Peyer's patch (tissue), 4 donors: ENCODE measurements around the gene ATF5. TPM values are rescaled to one million over a fixed set of nuclear protein-coding genes. Genes with fewer than 3 reads are reported as not detected.
"Not testable (repeated sequence)": the region's sequence is repeated elsewhere in the genome, so short reads cannot be mapped to it uniquely, and the experiment has no call there.

Experiments
- DNase-seq, 3 donors: peaks; one replicate each; pipeline ENCODE4 v3.0.0-alpha.2; 2017 to 2019
- H3K27ac ChIP-seq, 4 donors: fragments of 200-600 bp; sonication (generic); one replicate each; pipeline ENCODE4 v1.5.1; 2016 to 2019
- H3K27me3 ChIP-seq, 2 donors: fragments of 200-600 bp; sonication (generic); one replicate each; pipeline ENCODE4 v1.5.1; 2019
- H3K36me3 ChIP-seq, 3 donors: fragments of 200-600 bp; sonication (generic); one replicate each; pipeline ENCODE4 v1.5.1; 2016 to 2019
- H3K4me1 ChIP-seq, 4 donors: fragments of 200-600 bp; sonication (generic); one replicate each; pipeline ENCODE4 v1.5.1; 2016 to 2019
- H3K4me3 ChIP-seq, 4 donors: fragments of 200-600 bp; sonication (generic); 1 replicate in 3 of 4; 2 replicates in 1 of 4; pipeline ENCODE4 v1.5.1; 2016 to 2019; ENCODE audit warnings: mild to moderate bottlenecking in 1 of 4
- H3K9me3 ChIP-seq, 4 donors: fragments of 200-600 bp; sonication (generic); one replicate each; pipeline ENCODE4 v1.5.1; 2016 to 2019; ENCODE audit warnings: mild to moderate bottlenecking in 1 of 4
- CTCF ChIP-seq, 6 experiments: fragments of 450-650 bp in 4 of 6; fragments of 200-600 bp in 2 of 6; sonication (generic) in 1 of 6; IDR thresholded peaks; one replicate each; pipeline ENCODE4 v1.5.1; 2017 to 2019; ENCODE audit warnings: antibody characterized with exemption in 6 of 6, mild to moderate bottlenecking in 3 of 6, moderate library complexity in 1 of 6
- POLR2A ChIP-seq, 2 donors: fragments of 450-650 bp; IDR thresholded peaks; one replicate each; pipeline ENCODE4 v1.5.1; 2017; ENCODE audit warnings: antibody characterized with exemption in 2 of 2, mild to moderate bottlenecking in 2 of 2, moderate library complexity in 2 of 2
- total RNA-seq, 4 donors: library from RNA; depleted of rRNA; stranded (reverse); fragments of >200 nt; gene quantifications; one replicate each; pipeline ENCODE4 v1.1.0, GENCODE V29; 2016

The ATF5 gene
- total RNA-seq, 4 donors from 2014 or later = 3.3 to 21.4 (median 18.2) TPM

- Histone ChIP-seq H3K9me3 (no peaks in the 10 kb centered on the region), H3K36me3 (no peaks in the 10 kb centered on the region), H3K4me1 (peaks cover 0 to 8% (median 0%) of the 10 kb centered on the region in 4 donors), H3K4me3 (no peak overlapping the region), H3K27ac (no peak overlapping the region), H3K27me3 (no peaks in the 10 kb centered on the region)
- no peak for DNase-seq
- TF ChIP-seq CTCF (IDR thresholded peaks at IDR 0.05) (no peak), POLR2A (IDR thresholded peaks at IDR 0.05) (no peak)
Observed at GRCh38 chr19:49954092-49954829, 25.3 kb downstream of the ATF5 start.

DNA sequence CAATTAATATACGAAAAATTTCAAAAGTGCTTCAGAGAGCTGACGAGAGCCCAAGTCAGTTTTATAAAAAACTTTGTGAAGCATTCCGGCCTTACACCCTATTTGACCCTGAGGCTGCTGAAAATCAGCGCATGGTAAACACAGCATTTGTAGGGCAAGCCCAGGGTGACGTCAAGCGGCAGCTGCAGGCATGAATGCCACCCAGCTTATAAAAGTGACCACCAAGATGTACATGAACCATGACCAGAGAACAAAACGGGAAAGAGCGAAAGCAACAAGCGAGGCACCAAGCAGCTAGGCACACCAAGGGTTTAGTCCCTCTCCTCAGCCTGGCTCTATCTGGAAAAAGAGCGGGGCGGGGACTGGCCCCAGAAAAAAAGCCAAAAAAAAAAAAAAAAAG lies 25.9 kb downstream of the ATF5 start:
- Histone ChIP-seq H3K27ac (no peak overlapping the region), H3K4me3 (no peak overlapping the region), H3K27me3 (no peaks in the 10 kb centered on the region), H3K9me3 (no peaks in the 10 kb centered on the region), H3K36me3 (no peaks in the 10 kb centered on the region), H3K4me1 (peaks cover 0 to 8% (median 0%) of the 10 kb centered on the region in 4 donors)
- no peak for TF ChIP-seq POLR2A (IDR thresholded peaks at IDR 0.05)
- TF ChIP-seq CTCF (IDR thresholded peaks at IDR 0.05) = no peak
- no peak for DNase-seq

- no peaks in the 10 kb centered on the region for H3K27me3 ChIP-seq
- H3K4me3 ChIP-seq = no peak overlapping the region
- peaks cover 0 to 8% (median 0%) of the 10 kb centered on the region in 4 donors for H3K4me1 ChIP-seq
- TF ChIP-seq POLR2A (IDR thresholded peaks at IDR 0.05) (no peak), CTCF (IDR thresholded peaks at IDR 0.05) (no peak)
- H3K27ac ChIP-seq = no peak overlapping the region
- no peaks in the 10 kb centered on the region for H3K36me3 ChIP-seq
- no peak for DNase-seq
- H3K9me3 ChIP-seq = no peaks in the 10 kb centered on the region
Observed at GRCh38 chr19:49956115-49956495, 27.1 kb downstream of the ATF5 start.

DNA sequence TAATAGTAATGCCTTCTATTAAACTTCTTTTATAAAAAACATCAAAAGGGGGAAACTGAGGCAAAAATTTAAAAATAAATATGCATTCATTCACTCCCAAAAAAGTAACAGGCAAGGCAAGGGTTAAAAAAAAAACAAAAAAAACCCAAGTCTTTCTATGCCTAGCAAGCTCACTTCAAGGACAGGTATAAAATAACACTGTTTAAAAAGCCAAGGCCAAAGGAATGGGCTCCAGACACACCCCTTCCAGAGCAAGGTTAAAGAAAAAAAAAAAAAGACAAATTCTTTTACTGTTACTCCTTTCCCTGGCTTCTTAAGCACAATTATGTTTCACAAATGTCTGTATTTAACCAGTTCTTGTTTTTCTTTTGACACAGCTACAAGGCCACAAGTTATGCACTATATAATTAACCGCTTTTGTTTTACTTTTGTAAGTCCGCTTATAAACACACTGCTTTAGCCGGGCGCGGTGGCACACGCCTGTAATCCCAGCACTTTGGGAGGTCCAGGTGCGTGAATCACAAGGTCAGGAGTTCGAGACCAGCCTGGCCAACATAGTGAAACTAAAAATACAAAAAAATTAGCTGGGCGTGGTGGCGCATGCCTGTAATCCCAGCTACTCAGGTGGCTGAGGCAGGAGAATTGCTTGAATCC lies 28.4 kb downstream of the ATF5 start:
- no peak for DNase-seq
- no peaks in the 10 kb centered on the region for H3K27me3 ChIP-seq
- no peaks in the 10 kb centered on the region for H3K9me3 ChIP-seq
- H3K4me1 ChIP-seq = peaks cover 0 to 8% (median 0%) of the 10 kb centered on the region in 4 donors
- TF ChIP-seq POLR2A (IDR thresholded peaks at IDR 0.05) (no peak), CTCF (IDR thresholded peaks at IDR 0.05) (no peak)
- H3K4me3 ChIP-seq = no peak overlapping the region
- no peak overlapping the region for H3K27ac ChIP-seq
- no peaks in the 10 kb centered on the region for H3K36me3 ChIP-seq

DNA sequence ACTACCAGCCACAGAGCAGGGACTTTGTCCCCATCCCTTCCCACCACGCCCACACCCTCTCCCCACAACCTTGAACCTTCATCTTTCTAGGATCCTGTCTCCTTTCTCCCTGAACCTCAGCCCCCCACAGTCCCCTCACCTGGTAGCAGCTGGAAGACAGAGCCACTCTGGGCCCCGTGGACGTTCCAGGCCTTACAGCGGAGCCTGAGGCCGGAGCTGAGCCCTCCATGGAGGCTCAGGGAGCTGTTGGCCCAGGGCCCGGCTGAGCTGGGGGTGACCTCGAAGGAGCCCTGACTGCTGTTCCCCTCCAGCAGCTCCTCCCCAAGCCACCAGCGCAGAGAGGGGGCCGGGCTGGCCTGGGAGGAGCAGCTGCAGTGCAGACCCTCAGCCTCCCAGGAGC lies 29.1 kb downstream of the ATF5 start:
- not testable (repeated sequence) for H3K27ac ChIP-seq, H3K9me3 ChIP-seq, DNase-seq, H3K4me3 ChIP-seq, H3K36me3 ChIP-seq, H3K4me1 ChIP-seq, H3K27me3 ChIP-seq

GRCh38 chr19:49958596-49958995 lies 29.6 kb downstream of the ATF5 start:
- H3K27ac ChIP-seq, H3K4me3 ChIP-seq, H3K4me1 ChIP-seq, H3K9me3 ChIP-seq, H3K36me3 ChIP-seq, DNase-seq, H3K27me3 ChIP-seq: not testable (repeated sequence)

DNA sequence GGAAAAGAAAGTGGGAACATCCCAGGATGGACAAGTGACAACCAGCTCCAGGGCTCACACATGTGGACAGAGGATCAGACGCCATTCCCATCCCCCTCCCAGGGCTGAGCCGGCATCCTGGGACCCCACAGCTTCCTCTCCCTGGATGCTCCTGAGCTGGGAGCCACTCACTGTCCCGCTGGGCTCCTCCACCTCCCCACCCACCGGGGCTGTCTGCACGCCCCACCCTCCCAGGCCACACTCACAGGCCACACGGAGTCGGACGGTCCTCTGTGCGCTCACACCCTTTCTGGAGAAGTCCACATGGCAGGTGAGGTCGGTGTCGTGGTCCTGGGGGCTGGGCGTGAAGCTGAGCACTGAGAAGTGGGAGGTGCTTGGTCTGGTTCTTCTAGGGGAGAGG lies 30.9 kb downstream of the ATF5 start:
- H3K27me3 ChIP-seq, H3K36me3 ChIP-seq, H3K4me3 ChIP-seq, H3K4me1 ChIP-seq, H3K27ac ChIP-seq, DNase-seq, H3K9me3 ChIP-seq: not testable (repeated sequence)

DNA sequence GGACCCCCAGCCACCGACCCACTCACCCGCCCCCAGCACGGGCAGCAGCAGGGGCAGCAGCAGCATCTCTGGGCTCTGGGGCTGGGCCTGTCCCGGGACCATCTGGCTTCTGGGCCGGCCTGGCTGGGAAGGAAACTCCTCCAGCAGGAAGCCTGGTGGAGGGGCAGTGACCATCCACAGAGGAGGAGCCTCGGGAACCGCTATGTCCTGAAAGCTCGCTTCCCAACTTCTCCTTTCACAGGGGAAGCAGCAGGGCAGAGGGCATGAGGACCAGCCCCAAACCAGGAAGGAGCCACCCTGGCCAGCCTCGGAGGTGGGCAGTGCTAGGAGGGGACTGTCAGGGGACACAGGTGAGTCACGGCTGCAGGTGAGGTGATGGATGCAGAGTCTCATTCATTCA lies 32.0 kb downstream of the ATF5 start, which contains the start of gene SIGLEC11:
Gene SIGLEC11 (minus strand): TSS at position 193 of the 400 bp plus-strand sequence. CDS start 91 bp downstream, at position 102.
- not testable (repeated sequence) for H3K27ac ChIP-seq

More for the DNA sequence above, 32.0 kb downstream of the ATF5 start, which contains the start of gene SIGLEC11:
- not testable (repeated sequence) for H3K4me3 ChIP-seq, H3K36me3 ChIP-seq, H3K27me3 ChIP-seq, DNase-seq, H3K4me1 ChIP-seq, H3K9me3 ChIP-seq
